ENCODE data around the gene APLNR. TPM values are rescaled to one million over a fixed set of nuclear protein-coding genes. Genes with fewer than 3 reads are reported as not detected.

The APLNR gene
- total RNA-seq, 1 experiment from 2014 or later, result not detected

DNA sequence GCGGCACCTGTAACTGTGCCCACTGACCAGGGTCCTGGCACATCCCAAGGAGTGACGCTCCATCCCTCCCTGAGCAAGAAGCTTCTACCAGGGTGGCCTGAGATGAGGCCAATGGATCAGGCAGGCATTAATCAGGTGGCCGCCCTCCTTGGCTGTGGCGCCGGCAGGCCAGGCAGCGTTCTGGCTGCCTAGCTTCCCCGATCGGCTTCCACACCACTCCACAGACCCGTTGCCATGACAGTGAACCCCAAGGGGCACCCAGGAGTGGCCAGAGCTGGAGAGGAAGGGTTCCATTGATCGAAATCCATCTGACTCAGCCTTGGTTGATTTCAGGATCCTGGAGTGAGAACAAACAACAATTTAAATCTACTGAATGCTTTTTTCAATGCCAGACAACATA, 34.8 kb downstream of the APLNR start:
- no peaks in the 10 kb centered on the region for H3K9me2 ChIP-seq (ENCODE audit: insufficient read depth)
- H2AFZ ChIP-seq (ENCODE audit: low read depth, low read length, poor library complexity, severe bottlenecking), result no peak overlapping the region
- CTCF ChIA-PET, result no interaction called here
- ATAC-seq (no peak), DNase-seq (ENCODE audit: low read depth, low spot score) (no peak)
- H3K9me3 ChIP-seq (ENCODE audit: control insufficient read depth in 1 of 2, insufficient read depth in 1 of 2, low read depth in 1 of 2, low read length in 2 of 2), result no peaks in the 10 kb centered on the region
- no peaks in the 10 kb centered on the region for H3K36me3 ChIP-seq (ENCODE audit: control insufficient read depth in 1 of 2, insufficient read depth in 2 of 2, low read length in 2 of 2)
- intact Hi-C loops (cut with micrococcal nuclease), result loop anchor here (10.0 kb wide), 1 partner anchor 63 kb away; no protein-coding TSS in a partner anchor
- no peaks in the 10 kb centered on the region for H3K79me2 ChIP-seq (ENCODE audit: insufficient read depth, low read length)
- H3K4me1 ChIP-seq (ENCODE audit: control insufficient read depth in 1 of 2, insufficient read depth in 2 of 2, low read length in 2 of 2), result no peaks in the 10 kb centered on the region
- H3K9ac ChIP-seq (ENCODE audit: low read length), result no peak overlapping the region
- BruUV-seq (replicated peaks), result no TSS peak
- H3K4me3 ChIP-seq (replicated peaks in 1 of 2; ENCODE audit: low read depth in 1 of 2, low read length in 2 of 2), result no peak overlapping the region
- H4K20me1 ChIP-seq (ENCODE audit: insufficient read depth), result no peaks in the 10 kb centered on the region
- RAD21 ChIA-PET (ENCODE audit: low non-redundant PET in 1 of 2, low total read pairs in 2 of 2, uncharacterized antibody in 2 of 2, unreplicated experiment in 2 of 2), result no interaction called here
- no peak for TF ChIP-seq ZNF274 (IDR thresholded peaks at IDR 0.05; ENCODE audit: low read depth, low read length)
- TF ChIP-seq CBX3 (IDR thresholded peaks at IDR 0.05; ENCODE audit: low read depth), result no peak
- no peak for TF ChIP-seq TCF7L2 (IDR thresholded peaks at IDR 0.05; ENCODE audit: borderline replicate concordance, extremely low read depth, insufficient read depth, insufficient read length)
- TF ChIP-seq, protein P1, sequence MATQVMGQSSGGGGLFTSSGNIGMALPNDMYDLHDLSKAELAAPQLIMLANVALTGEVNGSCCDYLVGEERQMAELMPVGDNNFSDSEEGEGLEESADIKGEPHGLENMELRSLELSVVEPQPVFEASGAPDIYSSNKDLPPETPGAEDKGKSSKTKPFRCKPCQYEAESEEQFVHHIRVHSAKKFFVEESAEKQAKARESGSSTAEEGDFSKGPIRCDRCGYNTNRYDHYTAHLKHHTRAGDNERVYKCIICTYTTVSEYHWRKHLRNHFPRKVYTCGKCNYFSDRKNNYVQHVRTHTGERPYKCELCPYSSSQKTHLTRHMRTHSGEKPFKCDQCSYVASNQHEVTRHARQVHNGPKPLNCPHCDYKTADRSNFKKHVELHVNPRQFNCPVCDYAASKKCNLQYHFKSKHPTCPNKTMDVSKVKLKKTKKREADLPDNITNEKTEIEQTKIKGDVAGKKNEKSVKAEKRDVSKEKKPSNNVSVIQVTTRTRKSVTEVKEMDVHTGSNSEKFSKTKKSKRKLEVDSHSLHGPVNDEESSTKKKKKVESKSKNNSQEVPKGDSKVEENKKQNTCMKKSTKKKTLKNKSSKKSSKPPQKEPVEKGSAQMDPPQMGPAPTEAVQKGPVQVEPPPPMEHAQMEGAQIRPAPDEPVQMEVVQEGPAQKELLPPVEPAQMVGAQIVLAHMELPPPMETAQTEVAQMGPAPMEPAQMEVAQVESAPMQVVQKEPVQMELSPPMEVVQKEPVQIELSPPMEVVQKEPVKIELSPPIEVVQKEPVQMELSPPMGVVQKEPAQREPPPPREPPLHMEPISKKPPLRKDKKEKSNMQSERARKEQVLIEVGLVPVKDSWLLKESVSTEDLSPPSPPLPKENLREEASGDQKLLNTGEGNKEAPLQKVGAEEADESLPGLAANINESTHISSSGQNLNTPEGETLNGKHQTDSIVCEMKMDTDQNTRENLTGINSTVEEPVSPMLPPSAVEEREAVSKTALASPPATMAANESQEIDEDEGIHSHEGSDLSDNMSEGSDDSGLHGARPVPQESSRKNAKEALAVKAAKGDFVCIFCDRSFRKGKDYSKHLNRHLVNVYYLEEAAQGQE (IDR thresholded peaks at IDR 0.05; ENCODE audit: low read depth), result no peak
- TF ChIP-seq JUND (IDR thresholded peaks at IDR 0.05), result no peak
- TF ChIP-seq EZH2 (IDR thresholded peaks at IDR 0.05), result no peak
- TF ChIP-seq ZFX (IDR thresholded peaks at IDR 0.05), result no peak
- TF ChIP-seq MAX (IDR thresholded peaks at IDR 0.05), result no peak
- no peak for TF ChIP-seq SP1 (IDR thresholded peaks at IDR 0.05; ENCODE audit: low read depth)
- no peak for TF ChIP-seq RAD21 (IDR thresholded peaks at IDR 0.05; ENCODE audit: low read depth)
- no peak for TF ChIP-seq SIN3A (IDR thresholded peaks at IDR 0.05; ENCODE audit: low read depth)
- POLR2A ChIA-PET, result no interaction called here
- H3K4me2 ChIP-seq (ENCODE audit: low read length), result no peak overlapping the region
- H3K27me3 ChIP-seq (ENCODE audit: insufficient read depth, low read length), result peaks cover 54% of the 10 kb centered on the region
- no peak overlapping the region for H3K27ac ChIP-seq (ENCODE audit: low read depth, low read length)

Measured in HCT116 (cell line).